HEK293 (cell line): Measurements from ENCODE around the gene ADA.

Experiments used
- CTCF ChIA-PET: fragments of 350-600 bp; formaldehyde crosslinking; extraction: SDS; loops from one replicate; lab custom pipeline; 2021; ENCODE audit warnings: antibody characterized with exemption; lab: Yijun Ruan, JAX
- POLR2A ChIA-PET: fragments of 300-600 bp; formaldehyde crosslinking; extraction: SDS; loops from one replicate; lab custom pipeline; 2020; ENCODE audit warnings: antibody characterized with exemption, inconsistent platforms; lab: Yijun Ruan, JAX
- H3K27ac ChIP-seq: fragments of 200-500 bp; sonication (Bioruptor generic); 2 replicates; pipeline ENCODE4 v1.5.1; 2014; ENCODE audit warnings: low read depth, low read length, control low read depth, inconsistent platforms; ENCODE audit errors: extremely low read depth
- H3K36me3 ChIP-seq, 2 experiments: fragments of 200-500 bp in 1 of 2; sonication (Bioruptor generic) in 1 of 2; 1 replicate in 1 of 2; 2 replicates in 1 of 2; pipeline ENCODE4 v1.5.1; 2014 to 2017; ENCODE audit warnings: inconsistent platforms in 2 of 2, low read length in 2 of 2; ENCODE audit not compliant: control insufficient read depth in 2 of 2, insufficient read depth in 1 of 2
- H3K4me1 ChIP-seq: fragments of 200-500 bp; sonication (Bioruptor generic); 2 replicates; pipeline ENCODE4 v1.5.1; 2014; ENCODE audit warnings: mild to moderate bottlenecking, low read length, inconsistent platforms; ENCODE audit not compliant: control insufficient read depth, insufficient read depth
- H3K4me3 ChIP-seq: 2 replicates; pipeline ENCODE4 v1.5.1; 2011; ENCODE audit warnings: low read depth, mild to moderate bottlenecking, control low read depth, low read length, moderate library complexity
- H3K9me3 ChIP-seq: fragments of 200-500 bp; sonication (Bioruptor generic); 2 replicates; pipeline ENCODE4 v1.5.1; 2014; ENCODE audit warnings: low read depth, low read length, inconsistent platforms; ENCODE audit not compliant: control insufficient read depth, insufficient read depth
- EGR2 ChIP-seq: fragments of 450-650 bp; formaldehyde crosslinking; IDR thresholded peaks from 2 replicates; pipeline ENCODE4 v1.5.1; 2016; ENCODE audit warnings: low read depth, missing biosample characterization, missing genetic modification characterization
- GFI1B ChIP-seq: fragments of 450-650 bp; formaldehyde crosslinking; IDR thresholded peaks from 2 replicates; pipeline ENCODE4 v1.5.1; 2016; ENCODE audit warnings: missing biosample characterization, missing genetic modification characterization
- GLIS1 ChIP-seq: fragments of 450-650 bp; formaldehyde crosslinking; IDR thresholded peaks from 2 replicates; pipeline ENCODE4 v1.5.1; 2016; ENCODE audit warnings: missing biosample characterization, missing genetic modification characterization
- GLIS2 ChIP-seq: fragments of 450-650 bp; formaldehyde crosslinking; IDR thresholded peaks from 2 replicates; pipeline ENCODE4 v1.5.1; 2016; ENCODE audit warnings: missing biosample characterization, missing genetic modification characterization
- KLF10 ChIP-seq: fragments of 450-650 bp; IDR thresholded peaks from 2 replicates; pipeline ENCODE4 v1.5.1; 2018; ENCODE audit warnings: missing biosample characterization, mild to moderate bottlenecking, missing genetic modification characterization
- OVOL3 ChIP-seq: fragments of 450-650 bp; formaldehyde crosslinking; IDR thresholded peaks from 2 replicates; pipeline ENCODE4 v1.5.1; 2016; ENCODE audit warnings: missing biosample characterization, missing genetic modification characterization
- TCF7L2 ChIP-seq: IDR thresholded peaks from 2 replicates; pipeline ENCODE4 v1.6.1; 2011; ENCODE audit warnings: low read depth, mild to moderate bottlenecking, inconsistent platforms, low read length, moderate library complexity, borderline replicate concordance
- YY1 ChIP-seq: fragments of 450-650 bp; formaldehyde crosslinking; IDR thresholded peaks from 2 replicates; pipeline ENCODE4 v1.5.1; 2018; ENCODE audit warnings: missing biosample characterization, missing genetic modification characterization
- ZBTB21 ChIP-seq: fragments of 450-650 bp; formaldehyde crosslinking; IDR thresholded peaks from 2 replicates; pipeline ENCODE4 v1.5.1; 2017; ENCODE audit warnings: missing biosample characterization, missing genetic modification characterization
- ZBTB44 ChIP-seq: fragments of 450-650 bp; IDR thresholded peaks from 2 replicates; pipeline ENCODE4 v1.5.1; 2018; ENCODE audit warnings: missing biosample characterization, mild to moderate bottlenecking, missing genetic modification characterization
- ZEB2 ChIP-seq: fragments of 450-650 bp; formaldehyde crosslinking; IDR thresholded peaks from 2 replicates; pipeline ENCODE4 v1.5.1; 2016; ENCODE audit warnings: missing biosample characterization, missing genetic modification characterization
- ZFP37 ChIP-seq: fragments of 450-650 bp; formaldehyde crosslinking; IDR thresholded peaks from 2 replicates; pipeline ENCODE4 v1.5.1; 2016; ENCODE audit warnings: missing biosample characterization, missing genetic modification characterization
- ZNF18 ChIP-seq: fragments of 450-650 bp; formaldehyde crosslinking; IDR thresholded peaks from 2 replicates; pipeline ENCODE4 v1.5.1; 2016; ENCODE audit warnings: missing biosample characterization, missing genetic modification characterization
- ZNF211 ChIP-seq: fragments of 450-650 bp; formaldehyde crosslinking; IDR thresholded peaks from 2 replicates; pipeline ENCODE4 v1.5.1; 2016; ENCODE audit warnings: low read depth, missing biosample characterization, missing genetic modification characterization
- ZNF274 ChIP-seq, 2 experiments: fragments of 200-500 bp in 1 of 2; fragments of 450-650 bp in 1 of 2; sonication (Bioruptor generic) in 1 of 2; formaldehyde crosslinking in 1 of 2; IDR thresholded peaks; 2 replicates each; pipeline versions ENCODE4 v1.5.1 to v1.6.1; 2014 to 2016; ENCODE audit warnings: borderline replicate concordance in 1 of 2, inconsistent platforms in 1 of 2, low read length in 1 of 2, missing biosample characterization in 1 of 2, missing genetic modification characterization in 1 of 2
- ZNF488 ChIP-seq: fragments of 450-650 bp; formaldehyde crosslinking; IDR thresholded peaks from 2 replicates; pipeline ENCODE4 v1.5.1; 2016; ENCODE audit warnings: missing biosample characterization, missing genetic modification characterization
- ZNF510 ChIP-seq: fragments of 450-650 bp; formaldehyde crosslinking; IDR thresholded peaks from 2 replicates; pipeline ENCODE4 v1.5.1; 2018; ENCODE audit warnings: mild to moderate bottlenecking, missing genetic modification characterization, missing biosample characterization; ENCODE audit not compliant: insufficient replicate concordance
- ZNF513 ChIP-seq: fragments of 450-650 bp; IDR thresholded peaks from 2 replicates; pipeline ENCODE4 v1.5.1; 2018; ENCODE audit warnings: missing biosample characterization, missing genetic modification characterization
- ZNF530 ChIP-seq: fragments of 450-650 bp; formaldehyde crosslinking; IDR thresholded peaks from 2 replicates; pipeline ENCODE4 v1.5.1; 2016; ENCODE audit warnings: low read depth, missing biosample characterization, missing genetic modification characterization
- ZNF555 ChIP-seq: fragments of 450-650 bp; formaldehyde crosslinking; conservative IDR thresholded peaks from 2 replicates; pipeline ENCODE4 v1.5.1; 2017; ENCODE audit warnings: missing biosample characterization, mild to moderate bottlenecking, missing genetic modification characterization, inconsistent platforms
- ZNF561 ChIP-seq: fragments of 450-650 bp; IDR thresholded peaks from 2 replicates; pipeline ENCODE4 v1.5.1; 2018; ENCODE audit warnings: missing biosample characterization, missing genetic modification characterization, borderline replicate concordance
- ZNF600 ChIP-seq: fragments of 450-650 bp; formaldehyde crosslinking; IDR thresholded peaks from 2 replicates; pipeline ENCODE4 v1.5.1; 2016; ENCODE audit warnings: missing biosample characterization, missing genetic modification characterization
- ZNF629 ChIP-seq: fragments of 450-650 bp; formaldehyde crosslinking; IDR thresholded peaks from 2 replicates; pipeline ENCODE4 v1.5.1; 2017; ENCODE audit warnings: missing biosample characterization, missing genetic modification characterization
- ZNF658 ChIP-seq: fragments of 450-650 bp; formaldehyde crosslinking; IDR thresholded peaks from 2 replicates; pipeline ENCODE4; 2016; ENCODE audit warnings: missing biosample characterization, missing genetic modification characterization
- ZNF785 ChIP-seq: fragments of 450-650 bp; formaldehyde crosslinking; IDR thresholded peaks from 2 replicates; pipeline ENCODE4 v1.5.1; 2016; ENCODE audit warnings: missing biosample characterization, missing genetic modification characterization
- ZNF837 ChIP-seq: fragments of 450-650 bp; formaldehyde crosslinking; IDR thresholded peaks from 2 replicates; pipeline ENCODE4 v1.5.1; 2016; ENCODE audit warnings: missing biosample characterization, missing genetic modification characterization

ADA gene

GRCh38 chr20:44694159-44694558, 42.7 kb upstream of the ADA start (continued):
- TF ChIP-seq TCF7L2 (no peak), ZNF629 (tag by site-specific recombination) (no peak), ZNF510 (tag by site-specific recombination) (no peak)

GRCh38 chr20:44693627-44694026, 42.1 kb upstream of the ADA start:
- no peak overlapping the region for H3K27ac ChIP-seq
- no peak for TF ChIP-seq ZNF658 (tag by site-specific recombination)
- no peak for TF ChIP-seq GFI1B (tag by site-specific recombination)
- TF ChIP-seq ZNF18 (tag by site-specific recombination): no peak
- no peak for TF ChIP-seq ZNF785 (tag by site-specific recombination)
- no peak for TF ChIP-seq ZNF561
- TF ChIP-seq OVOL3 (tag by site-specific recombination): no peak
- TF ChIP-seq ZNF211 (tag by site-specific recombination): no peak
- TF ChIP-seq ZBTB21 (tag by site-specific recombination): no peak
- no peak for TF ChIP-seq YY1 (tag by site-specific recombination)
- TF ChIP-seq ZNF837: no peak
- no peak for TF ChIP-seq ZNF488 (tag by site-specific recombination)
- no peak for TF ChIP-seq ZNF555 (tag by site-specific recombination)
- TF ChIP-seq KLF10 (tag by site-specific recombination): no peak
- TF ChIP-seq, all 188 proteins: peak for 0
- H3K4me1 ChIP-seq: no peaks in the 10 kb centered on the region
- ChIA-PET POLR2A (interaction anchor here (0.9 kb wide), 1 partner anchor 35 kb away, joined by 3 read pairs; no protein-coding TSS in a partner anchor), CTCF (interaction anchor here (1.4 to 1.9 kb wide), 2 partner anchors 24 to 30 kb away, joined by 3 to 5 read pairs; no protein-coding TSS in a partner anchor)
- H3K9me3 ChIP-seq: no peaks in the 10 kb centered on the region
- no peak overlapping the region for H3K4me3 ChIP-seq
- no peaks in the 10 kb centered on the region for H3K36me3 ChIP-seq

GRCh38 chr20:44692932-44693480, 41.5 kb upstream of the ADA start:
- POLR2A ChIA-PET: interaction anchor here (0.9 kb wide), 1 partner anchor 36 kb away, joined by 3 read pairs; no protein-coding TSS in a partner anchor
- no peak overlapping the region for H3K4me3 ChIP-seq
- no peaks in the 10 kb centered on the region for H3K9me3 ChIP-seq
- H3K36me3 ChIP-seq: no peaks in the 10 kb centered on the region
- TF ChIP-seq ZNF629 (tag by site-specific recombination): 0 out of 2 replicates have a peak, but pooled peaks have one; percentile 18
- no peak for TF ChIP-seq ZNF530 (tag by site-specific recombination)
- TF ChIP-seq ZNF600 (tag by site-specific recombination): peak; percentile 51
- TF ChIP-seq ZFP37 (tag by site-specific recombination): no peak
- TF ChIP-seq EGR2 (tag by site-specific recombination): no peak
- peak; percentile 50; the same call in 1 of the 2 replicates for TF ChIP-seq GLIS2 (tag by site-specific recombination)
- TF ChIP-seq ZNF274 (IDR thresholded peaks at IDR 0.05; ENCODE audit: low read length): no peak
- no peak for TF ChIP-seq ZNF274 (tag by site-specific recombination; IDR thresholded peaks at IDR 0.05; ENCODE audit: borderline replicate concordance)
- TF ChIP-seq GLIS1 (tag by site-specific recombination): peak; percentile 58
- TF ChIP-seq ZNF513 (tag by site-specific recombination): no peak
- no peak for TF ChIP-seq ZBTB44 (tag by site-specific recombination)
- TF ChIP-seq ZEB2: 0 out of 2 replicates have a peak, but pooled peaks have one; percentile 18
- H3K27ac ChIP-seq: no peak overlapping the region
- CTCF ChIA-PET: interaction anchor here (0.5 to 1.4 kb wide), 7 partner anchors 9 to 55 kb away, joined by 3 to 4 read pairs (median 3); no protein-coding TSS in a partner anchor
- no peaks in the 10 kb centered on the region for H3K4me1 ChIP-seq
